Loucy (cell line): ENCODE measurements around the gene CFAP410.
"Not testable (repeated sequence)": the region's sequence is repeated elsewhere in the genome, so short reads cannot be mapped to it uniquely, and the experiment has no call there.

Experiments used
- H2AFZ ChIP-seq: fragments of 200-600 bp; sonication (generic); 2 replicates; pipeline ENCODE4 v1.6.0; 2016; ENCODE audit warnings: antibody characterized with exemption, mild to moderate bottlenecking, low read length, moderate library complexity
- H3F3A ChIP-seq: fragments of 200-600 bp; 2 replicates; pipeline ENCODE4 v1.6.0; 2016; ENCODE audit warnings: antibody characterized with exemption, low read depth, mild to moderate bottlenecking
- H3K27me3 ChIP-seq: fragments of 200-600 bp; sonication (generic); 2 replicates; pipeline ENCODE4 v1.6.1; 2014; ENCODE audit warnings: low read length, mild to moderate bottlenecking; ENCODE audit not compliant: insufficient read depth, poor library complexity, severe bottlenecking
- H3K36me3 ChIP-seq: fragments of 200-600 bp; sonication (generic); 2 replicates; pipeline ENCODE4 v1.6.1; 2016; ENCODE audit warnings: low read length; ENCODE audit not compliant: insufficient read depth
- H3K4me1 ChIP-seq: fragments of 200-600 bp; sonication (generic); 2 replicates; pipeline ENCODE4 v1.5.1; 2014; ENCODE audit warnings: low read length, mild to moderate bottlenecking; ENCODE audit not compliant: insufficient read depth, poor library complexity, severe bottlenecking
- H3K4me2 ChIP-seq: fragments of 200-600 bp; sonication (generic); 2 replicates; pipeline ENCODE4 v1.6.0; 2014; ENCODE audit warnings: antibody characterized with exemption, low read length, low read depth, mild to moderate bottlenecking; ENCODE audit not compliant: poor library complexity, severe bottlenecking
- H3K4me3 ChIP-seq: fragments of 200-600 bp; sonication (generic); 2 replicates; pipeline ENCODE4 v1.5.1; 2014; ENCODE audit warnings: low read length, mild to moderate bottlenecking, mixed read lengths; ENCODE audit not compliant: poor library complexity, severe bottlenecking
- H3K79me2 ChIP-seq: fragments of 200-600 bp; sonication (generic); 2 replicates; pipeline ENCODE4 v1.6.1; 2014; ENCODE audit warnings: low read length; ENCODE audit not compliant: insufficient read depth
- H3K9ac ChIP-seq: fragments of 200-600 bp; sonication (generic); 2 replicates; pipeline ENCODE4 v1.6.0; 2014; ENCODE audit warnings: mild to moderate bottlenecking, low read depth, low read length, moderate library complexity; ENCODE audit not compliant: poor library complexity, severe bottlenecking
- H3K9me2 ChIP-seq: fragments of 200-600 bp; sonication (generic); replicated peaks from 2 replicates; pipeline ENCODE4 v1.6.1; 2016; ENCODE audit warnings: low read depth, low read length, mixed read lengths
- H3K9me3 ChIP-seq: fragments of 200-600 bp; sonication (generic); 2 replicates; pipeline ENCODE4 v1.6.1; 2014; ENCODE audit warnings: mild to moderate bottlenecking, antibody characterized with exemption, low read length, low read depth; ENCODE audit not compliant: insufficient read depth
- H4K20me1 ChIP-seq: fragments of 200-600 bp; sonication (generic); 2 replicates; pipeline ENCODE4 v1.6.0; 2014; ENCODE audit warnings: antibody characterized with exemption, low read length, mild to moderate bottlenecking; ENCODE audit not compliant: insufficient read depth, poor library complexity, severe bottlenecking
- EZH2phosphoT487 ChIP-seq: fragments of 200-600 bp; IDR thresholded peaks from 2 replicates; pipeline ENCODE4 v1.6.1; 2018; ENCODE audit warnings: antibody characterized with exemption, mild to moderate bottlenecking, moderate library complexity, borderline replicate concordance
- TF ChIP-seq, protein P1 (sequence below): fragments of 200-600 bp; sonication (generic); conservative IDR thresholded peaks from 2 replicates; pipeline ENCODE4 v1.5.1; 2014; ENCODE audit warnings: mild to moderate bottlenecking, antibody characterized with exemption, low read length

CFAP410 gene

DNA sequence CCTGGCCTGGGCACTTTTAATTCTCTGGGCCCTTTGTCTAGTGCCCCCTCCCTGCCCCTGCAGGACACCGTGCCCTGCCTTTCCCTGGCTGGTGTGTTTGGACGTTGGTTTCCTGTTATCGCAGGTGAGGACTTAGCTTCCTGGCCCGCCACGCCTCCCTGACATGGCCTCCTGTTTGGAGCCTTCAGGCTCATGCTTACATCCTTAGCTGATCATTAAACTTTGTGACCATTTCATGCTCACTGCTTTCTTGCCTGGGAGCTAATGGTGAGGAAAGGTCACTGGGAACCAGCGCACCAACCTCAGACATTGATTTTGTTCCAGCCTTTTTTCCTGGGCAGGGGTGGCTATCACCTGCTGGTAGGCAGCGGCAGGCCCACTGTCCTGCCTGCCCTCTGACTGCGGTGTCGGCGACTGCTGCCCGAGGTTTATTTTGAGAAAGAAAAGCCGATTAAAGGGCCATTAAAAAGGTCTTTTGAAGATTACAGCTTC, 35.7 kb downstream of the CFAP410 start:
- H3K79me2 ChIP-seq = peaks cover 66% of the 10 kb centered on the region
- H2AFZ ChIP-seq = no peak overlapping the region
- no peak for TF ChIP-seq EZH2phosphoT487
- TF ChIP-seq, protein P1, sequence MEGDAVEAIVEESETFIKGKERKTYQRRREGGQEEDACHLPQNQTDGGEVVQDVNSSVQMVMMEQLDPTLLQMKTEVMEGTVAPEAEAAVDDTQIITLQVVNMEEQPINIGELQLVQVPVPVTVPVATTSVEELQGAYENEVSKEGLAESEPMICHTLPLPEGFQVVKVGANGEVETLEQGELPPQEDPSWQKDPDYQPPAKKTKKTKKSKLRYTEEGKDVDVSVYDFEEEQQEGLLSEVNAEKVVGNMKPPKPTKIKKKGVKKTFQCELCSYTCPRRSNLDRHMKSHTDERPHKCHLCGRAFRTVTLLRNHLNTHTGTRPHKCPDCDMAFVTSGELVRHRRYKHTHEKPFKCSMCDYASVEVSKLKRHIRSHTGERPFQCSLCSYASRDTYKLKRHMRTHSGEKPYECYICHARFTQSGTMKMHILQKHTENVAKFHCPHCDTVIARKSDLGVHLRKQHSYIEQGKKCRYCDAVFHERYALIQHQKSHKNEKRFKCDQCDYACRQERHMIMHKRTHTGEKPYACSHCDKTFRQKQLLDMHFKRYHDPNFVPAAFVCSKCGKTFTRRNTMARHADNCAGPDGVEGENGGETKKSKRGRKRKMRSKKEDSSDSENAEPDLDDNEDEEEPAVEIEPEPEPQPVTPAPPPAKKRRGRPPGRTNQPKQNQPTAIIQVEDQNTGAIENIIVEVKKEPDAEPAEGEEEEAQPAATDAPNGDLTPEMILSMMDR = no peak
- peaks cover 12% of the 10 kb centered on the region; the same call in 1 of the 2 replicates for H3K36me3 ChIP-seq
- H3K9me3 ChIP-seq = no peaks in the 10 kb centered on the region
- no peaks in the 10 kb centered on the region for H3K9me2 ChIP-seq
- H3K4me1 ChIP-seq = peaks cover 48% of the 10 kb centered on the region
- no peak overlapping the region for H3K9ac ChIP-seq
- H4K20me1 ChIP-seq = peaks cover 47% of the 10 kb centered on the region
- H3K4me3 ChIP-seq = no peak overlapping the region
- H3K4me2 ChIP-seq = peak overlapping the region; percentile 94
- H3K27me3 ChIP-seq = no peaks in the 10 kb centered on the region
- no peaks in the 10 kb centered on the region for H3F3A ChIP-seq

DNA sequence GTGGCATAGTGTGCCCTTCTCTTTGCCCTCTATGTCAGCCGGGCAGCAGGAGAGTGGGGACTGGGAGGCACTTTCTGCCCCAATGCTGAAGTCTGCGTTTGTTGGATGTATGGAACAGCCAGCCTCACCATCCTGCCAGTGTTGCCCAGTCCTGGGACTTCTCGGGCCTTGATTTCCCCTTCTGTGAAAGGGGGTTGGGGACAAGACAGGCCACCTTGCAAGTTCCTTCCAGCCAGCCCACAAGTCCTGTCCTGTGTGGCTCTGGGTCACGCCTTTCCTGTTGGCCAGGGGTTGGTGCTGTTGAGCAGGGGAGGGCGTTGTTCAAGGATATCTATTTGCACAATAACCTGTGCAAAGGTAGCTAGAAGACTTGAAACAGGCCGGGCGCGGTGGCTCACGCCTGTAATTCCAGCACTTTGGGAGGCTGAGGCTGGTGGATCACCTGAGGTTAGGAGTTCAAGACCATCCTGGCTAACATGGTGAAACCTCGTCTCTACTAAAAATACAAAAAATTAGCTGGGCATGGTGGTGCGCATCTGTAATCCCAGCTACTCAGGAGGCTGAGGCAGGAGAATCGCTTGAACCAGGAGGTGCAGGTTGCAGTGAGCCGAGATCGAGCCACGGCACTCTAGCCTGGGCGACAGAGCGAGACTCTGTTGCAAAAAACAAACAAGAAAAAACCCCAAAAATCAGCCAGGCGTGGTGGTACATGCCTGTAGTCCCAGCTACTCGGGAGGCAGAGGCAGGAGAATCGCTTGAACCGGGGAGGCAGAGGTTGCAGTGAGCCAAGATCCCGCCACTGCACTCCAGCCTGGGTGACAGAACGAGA, 36.4 kb downstream of the CFAP410 start:
- not testable (repeated sequence) for H3K9me3 ChIP-seq, H2AFZ ChIP-seq, H3F3A ChIP-seq, H3K9me2 ChIP-seq, H3K36me3 ChIP-seq, H3K27me3 ChIP-seq
- H3K79me2 ChIP-seq = peaks cover 66% of the 10 kb centered on the region
- peaks cover 48% of the 10 kb centered on the region for H3K4me1 ChIP-seq
- H3K9ac ChIP-seq = peak overlapping the region; percentile 78
- H4K20me1 ChIP-seq = peaks cover 47% of the 10 kb centered on the region
- H3K4me3 ChIP-seq = peak overlapping the region; percentile 91
- TF ChIP-seq, protein P1 = peak; percentile 44
- H3K4me2 ChIP-seq = peak overlapping the region; percentile 94

- Histone ChIP-seq H3F3A (no peaks in the 10 kb centered on the region), H3K4me3 (peak overlapping the region; percentile 91), H3K9ac (peak overlapping the region; percentile 78), H2AFZ (no peak overlapping the region), H3K9me2 (no peaks in the 10 kb centered on the region), H3K79me2 (peaks cover 66% of the 10 kb centered on the region), H4K20me1 (peaks cover 47% of the 10 kb centered on the region), H3K36me3 (no peaks in the 10 kb centered on the region; the same call in 1 of the 2 replicates), H3K4me1 (peaks cover 48% of the 10 kb centered on the region), H3K4me2 (peak overlapping the region; percentile 94), H3K27me3 (no peaks in the 10 kb centered on the region), H3K9me3 (no peaks in the 10 kb centered on the region)
- TF ChIP-seq, protein P1 = no peak; the same call in 1 of the 2 replicates
- TF ChIP-seq EZH2phosphoT487 = no peak
These were observed 37.2 kb downstream of the CFAP410 start for GRCh38 chr21:44301961-44302406.
